HG03159 (cell line): Measurements from ENCODE around the gene CLK3.
"Not testable (repeated sequence)": the region's sequence is repeated elsewhere in the genome, so short reads cannot be mapped to it uniquely, and the experiment has no call there.

ENCODE experiments used
- ATAC-seq: cut with Tn5 transposase; IDR thresholded peaks from one replicate; pipeline ENCODE4 v1.9.1; 2021; ENCODE audit warnings: mild to moderate bottlenecking, moderate library complexity; ENCODE audit not compliant: unreplicated experiment

The CLK3 gene

GRCh38 chr15:74642348-74642733 lies 26.7 kb downstream of the CLK3 start:
- ATAC-seq, result no peak

GRCh38 chr15:74642734-74643664 lies 27.4 kb downstream of the CLK3 start:
- ATAC-seq, result no peak

GRCh38 chr15:74643665-74644204 lies 28.1 kb downstream of the CLK3 start:
- ATAC-seq, result no peak

- no peak for ATAC-seq
These were observed 30.8 kb downstream of the CLK3 start for GRCh38 chr15:74646480-74646879.

- ATAC-seq, result no peak
These were observed 32.6 kb downstream of the CLK3 start for GRCh38 chr15:74648051-74648842.

GRCh38 chr15:74651242-74651741 lies 35.7 kb downstream of the CLK3 start:
- no peak for ATAC-seq

GRCh38 chr15:74653426-74654102 lies 37.9 kb downstream of the CLK3 start:
- ATAC-seq, result no peak

- no peak for ATAC-seq
These were observed 39.8 kb downstream of the CLK3 start for GRCh38 chr15:74655424-74655823.

- no peak for ATAC-seq
These were observed 41.4 kb downstream of the CLK3 start for GRCh38 chr15:74656935-74657535.

GRCh38 chr15:74657846-74658245 lies 42.2 kb downstream of the CLK3 start:
- no peak for ATAC-seq

GRCh38 chr15:74661280-74661679 lies 45.6 kb downstream of the CLK3 start:
- ATAC-seq, result not testable (repeated sequence)

GRCh38 chr15:74662064-74662860 lies 46.6 kb downstream of the CLK3 start:
- no peak for ATAC-seq

GRCh38 chr15:74663303-74664027 lies 47.8 kb downstream of the CLK3 start:
- no peak for ATAC-seq

- no peak for ATAC-seq
These were observed 48.5 kb downstream of the CLK3 start for GRCh38 chr15:74664028-74664616.

GRCh38 chr15:74664670-74665069 lies 49.0 kb downstream of the CLK3 start:
- ATAC-seq, result no peak

- no peak for ATAC-seq
These were observed 52.3 kb downstream of the CLK3 start for GRCh38 chr15:74667975-74668374.

GRCh38 chr15:74669627-74670026 lies 54.0 kb downstream of the CLK3 start:
- no peak for ATAC-seq

GRCh38 chr15:74674161-74674560 lies 58.5 kb downstream of the CLK3 start:
- ATAC-seq, result no peak

GRCh38 chr15:74676801-74677200 lies 61.2 kb downstream of the CLK3 start:
- no peak for ATAC-seq
